Transverse colon (tissue), 4 donors: ENCODE data around the gene NEK7. TPM values are rescaled to one million over a fixed set of nuclear protein-coding genes. Genes with fewer than 3 reads are reported as not detected.

Source experiments
- DNase-seq: peaks from one replicate; pipeline ENCODE4 v3.0.0-alpha.2; 2019
- H3K27ac ChIP-seq, 4 donors: fragments of 200-600 bp; sonication (generic); 2 replicates each; pipeline ENCODE4 v1.5.1; 2016 to 2018; ENCODE audit warnings: inconsistent platforms in 4 of 4
- H3K27me3 ChIP-seq: fragments of 200-600 bp; sonication (generic); 2 replicates; pipeline ENCODE4 v1.5.1; 2017; ENCODE audit warnings: inconsistent platforms
- H3K36me3 ChIP-seq, 4 donors: fragments of 200-600 bp; sonication (generic); 2 replicates each; pipeline ENCODE4 v1.5.1; 2017 to 2019; ENCODE audit warnings: inconsistent platforms in 4 of 4
- H3K4me1 ChIP-seq, 4 donors: fragments of 200-600 bp; sonication (generic); 2 replicates each; pipeline ENCODE4 v1.5.1; 2017 to 2020; ENCODE audit warnings: inconsistent platforms in 4 of 4
- H3K4me3 ChIP-seq, 4 donors: fragments of 200-600 bp; sonication (generic); 1 replicate in 1 of 4; 2 replicates in 3 of 4; pipeline versions ENCODE4 v1.5.1 to v1.6.1; 2017 to 2019; ENCODE audit warnings: inconsistent platforms in 4 of 4
- H3K9me3 ChIP-seq, 2 donors: fragments of 200-600 bp; sonication (generic); 2 replicates each; pipeline ENCODE4 v1.5.1; 2017 to 2019; ENCODE audit warnings: inconsistent platforms in 2 of 2
- CTCF ChIP-seq, 5 experiments: fragments of 200-600 bp in 3 of 5; fragments of 450-650 bp in 2 of 5; sonication (generic) in 3 of 5; IDR thresholded peaks; 1 replicate in 2 of 5; 2 replicates in 3 of 5; pipeline ENCODE4 v1.5.1; 2016 to 2017; ENCODE audit warnings: antibody characterized with exemption in 5 of 5, inconsistent platforms in 3 of 5, mild to moderate bottlenecking in 2 of 5, moderate library complexity in 1 of 5
- EP300 ChIP-seq: sonication (generic); formaldehyde crosslinking; IDR thresholded peaks from one replicate; pipeline ENCODE4 v1.6.1; 2017; ENCODE audit warnings: antibody characterized with exemption, low read depth
- POLR2A ChIP-seq: fragments of 450-650 bp; IDR thresholded peaks from one replicate; pipeline ENCODE4 v1.6.1; 2016; ENCODE audit warnings: antibody characterized with exemption, mild to moderate bottlenecking, moderate library complexity
- POLR2AphosphoS5 ChIP-seq, 3 donors: sonication (generic); formaldehyde crosslinking; IDR thresholded peaks; one replicate each; pipeline ENCODE4 v1.6.1; 2016; ENCODE audit warnings: antibody characterized with exemption in 3 of 3
- WGBS, 2 donors: methylation state at CpG; one replicate each; pipeline ENCODE4 v1.1.5; 2018; ENCODE audit warnings: low coverage in 1 of 2; 5-methylcytosine and 5-hydroxymethylcytosine counted together
- in situ Hi-C, 4 donors: fragments of 200-750 bp; cut with MboI; loops; one replicate each; pipeline versions ENCODE4 v1.15.0 to v1.15.1; 2017; ENCODE audit warnings: low sequenced_read_pairs in 3 of 4, low pct_ligation_motif_present in 1 of 4, low pct_unique_long_range_greater_than_20kb in 1 of 4
- intact Hi-C: fragments of 100-400 bp; cut with DNase I; formaldehyde crosslinking; loops from one replicate; pipeline ENCODE4 v1.15.1; 2023; ENCODE audit warnings: low total_unique reads
- total RNA-seq, 4 donors: library from RNA; depleted of rRNA; stranded (reverse); fragments of >200 nt; gene quantifications; one replicate each; pipeline ENCODE4 v1.1.0, GENCODE V29; 2016

NEK7 gene
- total RNA-seq, 4 donors from 2014 or later, result 40.4 to 71.0 (median 57.6) TPM

DNA sequence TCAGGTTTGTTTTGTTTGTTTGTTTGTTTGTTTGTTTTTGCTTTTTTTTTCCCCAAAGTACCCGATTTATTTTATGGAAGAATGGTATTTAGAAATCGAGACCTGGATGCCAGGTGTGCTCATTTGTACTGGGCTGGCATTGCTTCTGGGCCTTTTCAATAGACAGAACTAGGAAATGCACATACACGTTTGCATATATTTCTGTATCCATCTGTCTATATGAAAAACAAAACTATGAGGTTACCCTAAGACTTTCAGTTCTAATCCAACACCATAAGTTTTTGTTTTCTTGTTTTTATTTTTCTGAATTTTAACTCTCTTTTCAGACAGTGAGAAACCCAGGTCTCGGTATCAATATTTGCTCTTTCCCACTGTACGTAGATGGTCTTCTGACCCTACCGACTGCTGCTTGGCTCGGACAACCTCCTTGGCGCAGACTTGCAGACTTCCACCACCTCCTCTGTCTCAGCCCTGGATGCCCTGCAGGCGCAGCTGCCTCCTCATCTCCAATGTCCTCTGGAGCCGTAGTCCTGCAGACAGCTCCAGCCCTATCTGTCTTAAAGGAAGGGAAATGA lies 171.7 kb downstream of the NEK7 start:
- WGBS, 2 donors, result 85 to 91% methylated on average over 8 to 10 of the region's 10 CpGs
- in situ Hi-C loops, result no loop called here
- no peak overlapping the region for H3K4me3 ChIP-seq

DNA sequence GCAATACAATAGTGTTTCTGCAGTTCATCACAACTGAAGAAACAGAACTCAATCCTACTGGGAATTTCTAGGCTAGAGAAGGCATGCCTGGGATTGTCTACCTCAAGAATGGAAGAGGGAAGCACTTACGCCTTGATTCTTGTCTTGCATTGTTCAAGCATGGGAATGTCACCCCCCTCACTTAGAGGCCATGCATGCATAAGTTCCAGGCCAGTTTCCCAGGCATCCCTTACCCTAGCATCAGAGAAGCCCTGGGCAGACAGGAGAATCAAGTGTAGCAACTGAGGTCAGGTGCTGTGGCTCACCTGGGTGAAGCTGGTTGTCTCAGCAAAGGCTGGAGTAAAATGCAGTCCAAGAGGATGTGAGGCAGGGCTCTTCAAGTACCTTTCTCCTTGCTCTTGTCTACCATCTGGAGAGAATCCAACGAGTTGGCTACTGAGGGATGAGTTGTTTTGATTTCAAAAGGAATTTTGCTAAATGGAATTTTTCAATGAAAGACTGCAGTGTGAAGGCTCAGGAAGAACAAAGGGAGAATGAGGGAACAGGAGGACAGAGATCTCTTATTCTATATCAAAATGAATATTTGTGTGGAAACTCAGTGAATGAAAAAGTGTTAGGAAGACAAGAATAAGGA lies 174.3 kb downstream of the NEK7 start:
- H3K4me1 ChIP-seq, result no peaks in the 10 kb centered on the region
- WGBS, 2 donors, result 54 to 55% methylated on average over 2 of the region's 2 CpGs
- H3K4me3 ChIP-seq, result no peak overlapping the region
- peaks cover 5% of the 10 kb centered on the region for H3K27me3 ChIP-seq
- H3K36me3 ChIP-seq, result no peaks in the 10 kb centered on the region
- no peaks in the 10 kb centered on the region for H3K9me3 ChIP-seq
- in situ Hi-C loops (no loop called here), intact Hi-C loops (no loop called here)
- TF ChIP-seq EP300 (no peak), POLR2A (no peak), CTCF (IDR thresholded peaks at IDR 0.05) (no peak), POLR2AphosphoS5 (IDR thresholded peaks at IDR 0.05) (no peak)
- no peak for DNase-seq
- H3K27ac ChIP-seq, result no peak overlapping the region

More for the DNA sequence above, 171.7 kb downstream of the NEK7 start:
- Histone ChIP-seq H3K4me1 (no peaks in the 10 kb centered on the region), H3K27me3 (peaks cover 5% of the 10 kb centered on the region), H3K9me3 (no peaks in the 10 kb centered on the region), H3K27ac (no peak overlapping the region), H3K36me3 (no peaks in the 10 kb centered on the region)
- TF ChIP-seq POLR2A, result no peak
- TF ChIP-seq EP300, result no peak
- no peak for TF ChIP-seq POLR2AphosphoS5 (IDR thresholded peaks at IDR 0.05)
- no peak for TF ChIP-seq CTCF (IDR thresholded peaks at IDR 0.05)
- intact Hi-C loops, result no loop called here
- DNase-seq, result no peak

- TF ChIP-seq EP300 (no peak), CTCF (IDR thresholded peaks at IDR 0.05) (no peak), POLR2A (no peak), POLR2AphosphoS5 (IDR thresholded peaks at IDR 0.05) (no peak)
- WGBS, 2 donors, result 74 to 81% methylated on average over 1 of the region's 1 CpG
- in situ Hi-C loops, result no loop called here
- no peaks in the 10 kb centered on the region for H3K4me1 ChIP-seq
- H3K27ac ChIP-seq, result no peak overlapping the region
- no peak for DNase-seq
- H3K4me3 ChIP-seq, result no peak overlapping the region
- no peaks in the 10 kb centered on the region for H3K36me3 ChIP-seq
- no peaks in the 10 kb centered on the region for H3K9me3 ChIP-seq
- intact Hi-C loops, result no loop called here
- H3K27me3 ChIP-seq, result peaks cover 4% of the 10 kb centered on the region
Measured at GRCh38 chr1:198333744-198334143, 176.9 kb downstream of the NEK7 start.

DNA sequence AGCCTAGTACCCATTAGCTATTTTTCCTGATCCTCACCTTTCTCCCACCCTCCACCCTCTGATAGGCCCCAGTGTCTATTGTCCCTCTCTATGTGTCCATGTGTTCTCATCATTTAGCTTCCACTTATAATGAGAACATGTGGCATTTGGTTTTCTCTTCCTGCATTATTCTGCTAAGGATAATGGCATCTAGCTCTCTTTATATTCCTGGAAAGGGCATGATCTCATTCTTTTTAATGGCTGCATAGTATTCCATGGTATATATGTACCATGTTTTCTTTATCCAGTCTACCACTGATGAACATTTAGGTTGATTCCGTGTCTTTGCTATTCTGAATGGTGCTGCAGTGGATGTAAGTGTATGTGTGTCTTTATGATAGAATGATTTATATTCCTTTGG lies 178.9 kb downstream of the NEK7 start:
- TF ChIP-seq CTCF (IDR thresholded peaks at IDR 0.05), result no peak
- TF ChIP-seq POLR2AphosphoS5 (IDR thresholded peaks at IDR 0.05), result no peak
- no peak for TF ChIP-seq EP300
- no peak for TF ChIP-seq POLR2A
- Histone ChIP-seq H3K36me3 (no peaks in the 10 kb centered on the region), H3K4me1 (no peaks in the 10 kb centered on the region), H3K27ac (no peak overlapping the region), H3K4me3 (no peak overlapping the region), H3K9me3 (no peaks in the 10 kb centered on the region), H3K27me3 (no peaks in the 10 kb centered on the region)
- intact Hi-C loops (no loop called here), in situ Hi-C loops (no loop called here)
- 86 to 90% methylated on average over 1 of the region's 1 CpG for WGBS, 2 donors
- DNase-seq, result no peak
